AG09319 (cell line): Measurements from ENCODE around the gene TUT1.
"Not testable (repeated sequence)": the region's sequence is repeated elsewhere in the genome, so short reads cannot be mapped to it uniquely, and the experiment has no call there.

Experiments used
- DNase-seq: peaks from one replicate; pipeline ENCODE4 v3.0.0-alpha.2; 2010; ENCODE audit warnings: low read depth; ENCODE audit errors: extremely low read depth
- CTCF ChIP-seq: IDR thresholded peaks from 2 replicates; pipeline ENCODE4 v1.5.1; 2011; ENCODE audit warnings: low read depth, mild to moderate bottlenecking, inconsistent platforms, low read length, moderate library complexity

The TUT1 gene

DNA sequence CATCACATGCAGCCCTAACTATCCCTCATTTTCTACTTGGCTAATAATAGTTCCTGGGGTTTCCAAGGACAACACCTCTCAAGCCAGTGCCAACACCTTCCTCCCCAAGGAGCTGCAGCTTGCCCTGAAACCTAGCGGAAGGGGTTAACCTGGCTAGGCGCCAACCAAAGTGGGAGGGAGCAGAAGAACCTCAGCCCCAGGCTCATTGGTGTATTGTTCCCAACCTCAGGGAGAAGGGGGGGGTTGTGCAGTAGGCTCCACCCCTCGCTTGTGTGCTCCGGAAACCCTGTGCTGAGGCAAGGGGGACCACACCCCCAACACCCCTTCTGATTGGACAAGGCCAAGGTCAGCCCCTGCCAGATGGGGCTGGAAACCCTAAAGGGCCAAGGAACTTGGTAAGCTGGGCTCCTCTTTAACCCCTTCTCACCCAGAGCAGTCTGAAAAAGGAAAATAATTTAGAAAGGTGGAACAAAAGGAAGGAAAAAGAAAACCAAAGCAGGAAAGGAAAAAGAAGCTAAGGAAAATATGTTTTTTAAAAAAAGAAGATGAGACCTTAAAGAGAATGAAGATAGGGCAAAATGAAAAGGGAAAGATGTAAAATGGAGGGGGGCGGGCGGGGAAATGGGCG lies 7.9 kb upstream of the TUT1 start:
- DNase-seq, result peak; percentile 97
- TF ChIP-seq CTCF, result no peak

DNA sequence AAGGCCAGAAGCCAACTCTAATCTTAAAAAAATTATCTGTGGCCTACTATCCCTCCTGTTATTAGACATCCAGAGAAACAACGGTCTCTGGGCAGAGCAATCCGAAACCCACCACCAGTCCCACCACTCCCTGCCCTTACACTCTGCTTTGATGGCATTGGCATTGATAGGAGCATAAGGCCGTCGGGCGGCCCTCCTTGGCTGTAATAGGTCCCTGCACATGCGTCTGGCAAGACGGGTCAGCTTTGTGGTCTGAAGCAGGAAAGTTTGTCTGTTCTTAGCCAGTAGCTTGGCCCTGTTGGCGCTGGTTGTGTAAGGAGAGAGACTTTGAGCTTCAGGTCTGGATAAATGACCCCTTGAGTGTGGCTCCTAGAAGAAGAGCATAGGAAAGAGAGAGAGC lies 3.8 kb upstream of the TUT1 start:
- no peak for TF ChIP-seq CTCF
- DNase-seq, result no peak

- TF ChIP-seq CTCF, result peak; percentile 61
- DNase-seq, result peak; percentile 29
Measured at GRCh38 chr11:62593434-62594044, 2.2 kb upstream of the TUT1 start.

- no peak for DNase-seq
- no peak for TF ChIP-seq CTCF
Measured at GRCh38 chr11:62592989-62593421, 1.7 kb upstream of the TUT1 start.

DNA sequence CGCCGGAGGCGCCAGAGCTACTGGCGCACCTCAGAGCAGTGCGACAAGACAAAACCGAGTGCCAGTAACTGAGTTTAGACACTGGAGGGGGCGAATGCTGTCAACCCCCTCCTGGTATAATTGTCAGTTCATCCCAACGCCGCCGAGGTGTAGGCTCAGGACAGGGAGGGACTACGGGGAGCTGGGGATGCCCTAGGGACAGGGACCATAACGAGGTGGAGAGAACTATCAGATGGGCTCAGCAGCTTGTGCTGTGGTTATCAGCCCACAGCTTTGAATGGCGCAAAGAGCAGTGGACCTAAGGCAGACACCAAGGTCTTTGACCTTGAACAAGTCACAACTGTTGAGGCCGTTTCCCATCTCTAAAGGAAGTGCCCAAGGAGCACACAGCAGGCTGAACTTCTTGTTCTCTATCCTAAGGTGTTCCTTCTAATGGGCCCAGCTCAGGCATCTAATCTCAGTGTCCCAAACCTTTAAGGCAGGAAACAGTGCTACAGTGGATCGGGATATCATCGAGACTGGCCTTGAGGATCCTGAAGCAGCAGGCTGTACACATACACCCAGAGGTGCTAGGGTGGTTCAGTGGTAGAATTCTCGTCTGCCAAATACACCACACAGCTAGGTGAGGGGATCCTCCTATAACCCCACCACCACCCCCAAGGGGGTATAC lies 958 bp upstream of the TUT1 start:
- no peak for TF ChIP-seq CTCF
- DNase-seq, result no peak

DNA sequence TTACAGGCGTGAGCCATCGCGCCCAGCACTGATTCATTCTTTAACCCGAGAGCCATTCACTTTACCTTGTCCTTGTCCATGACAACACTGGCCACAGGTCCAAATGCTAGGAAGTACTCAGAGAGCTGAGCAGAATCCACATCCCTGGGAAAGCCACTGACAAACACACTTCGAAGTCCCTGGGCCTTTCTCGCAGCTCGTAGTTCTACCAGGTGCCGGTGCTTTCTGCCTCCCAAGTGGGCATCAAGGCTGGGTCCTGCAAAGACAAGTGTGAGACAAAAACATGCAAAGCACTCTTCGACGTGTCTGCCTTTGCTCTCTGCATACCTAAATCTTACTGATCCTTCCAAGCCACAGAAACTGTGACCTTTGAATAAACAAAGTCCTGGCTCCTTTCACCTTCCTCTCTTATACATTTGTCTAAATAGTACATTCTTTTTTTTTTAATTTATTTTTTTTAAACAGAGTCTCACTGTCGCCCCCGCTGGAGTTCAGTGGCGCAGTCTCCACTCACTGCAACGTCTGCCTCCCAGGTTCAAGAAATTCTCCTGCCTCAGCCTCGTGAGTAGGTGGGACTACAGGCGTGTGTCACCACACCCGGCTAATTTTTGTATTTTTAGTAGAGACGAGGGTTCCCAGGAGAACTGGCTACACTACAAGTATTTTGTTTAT lies 2.2 kb downstream of the TUT1 start:
- no peak for DNase-seq
- TF ChIP-seq CTCF, result no peak; the same call in 1 of the 2 replicates

DNA sequence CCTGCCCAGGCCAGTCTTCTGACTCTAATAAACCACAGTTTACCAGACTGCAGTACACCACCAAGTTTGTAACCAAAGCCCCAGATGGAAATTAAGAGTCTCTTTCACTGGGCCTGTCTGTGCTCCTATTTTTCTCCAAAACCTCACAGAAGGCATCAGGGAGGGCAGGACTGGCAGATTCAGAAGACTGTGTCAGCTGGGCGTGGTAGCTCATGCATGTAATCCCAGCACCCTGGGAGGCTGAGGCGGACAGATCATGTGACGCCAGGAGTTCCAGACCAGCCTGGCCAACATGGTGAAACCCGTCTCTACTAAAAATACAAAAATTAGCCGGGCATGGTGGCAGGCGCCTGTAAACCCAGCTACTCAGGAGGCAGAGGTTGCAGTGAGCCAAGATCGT lies 6.0 kb downstream of the TUT1 start:
- DNase-seq, result not testable (repeated sequence)

DNA sequence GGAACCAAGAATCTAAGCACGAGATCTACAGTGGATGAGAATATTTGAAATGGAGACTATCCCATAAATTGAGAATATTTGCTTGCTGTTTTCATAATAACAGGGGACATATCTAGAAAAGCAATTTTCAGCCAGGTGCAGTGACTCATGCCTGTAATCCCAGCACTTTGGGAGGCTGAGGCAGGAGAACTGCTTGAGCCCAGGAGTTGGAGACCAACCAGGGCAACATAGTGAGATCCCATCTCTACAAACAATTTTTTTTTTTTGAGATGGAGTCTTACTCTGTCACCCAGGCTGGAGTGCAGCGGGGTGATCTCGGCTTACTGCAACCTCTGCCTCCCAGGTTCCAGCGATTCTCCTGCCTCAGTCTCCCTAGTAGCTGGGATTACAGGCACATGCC lies 9.6 kb downstream of the TUT1 start:
- DNase-seq, result not testable (repeated sequence)
